ENCODE results near the gene AIFM3.

DNA sequence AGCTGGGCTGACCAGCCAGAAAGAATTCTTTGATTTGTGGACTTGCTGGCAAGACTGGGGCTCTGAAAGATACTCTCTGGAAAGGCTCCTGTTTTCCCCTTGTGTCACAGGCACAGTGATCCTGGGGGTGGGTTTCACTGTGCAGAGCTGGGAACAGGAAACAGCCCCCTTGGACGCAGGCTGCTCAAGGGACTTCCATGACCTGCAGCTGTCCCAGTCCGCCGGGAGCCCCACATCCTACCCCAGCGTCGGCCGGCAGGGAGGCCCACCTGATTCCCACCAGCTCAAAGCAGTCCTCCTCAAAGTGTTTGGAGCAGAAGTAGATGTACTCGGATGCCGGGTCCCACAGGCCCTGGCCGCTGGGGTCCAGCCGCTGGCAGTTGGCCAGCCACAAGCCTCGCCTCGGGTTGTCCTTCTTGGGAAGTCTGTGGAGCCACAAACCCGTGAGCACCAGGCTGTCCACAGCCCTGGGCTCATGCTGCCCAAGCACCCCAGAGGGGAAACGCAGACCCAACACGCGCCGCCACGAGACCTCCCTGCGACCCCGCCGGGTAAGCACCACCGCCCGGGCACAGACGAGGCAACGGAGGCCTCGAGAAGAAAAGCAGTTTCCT lies 34.0 kb downstream of the AIFM3 start:
- TF ChIP-seq, protein P1, sequence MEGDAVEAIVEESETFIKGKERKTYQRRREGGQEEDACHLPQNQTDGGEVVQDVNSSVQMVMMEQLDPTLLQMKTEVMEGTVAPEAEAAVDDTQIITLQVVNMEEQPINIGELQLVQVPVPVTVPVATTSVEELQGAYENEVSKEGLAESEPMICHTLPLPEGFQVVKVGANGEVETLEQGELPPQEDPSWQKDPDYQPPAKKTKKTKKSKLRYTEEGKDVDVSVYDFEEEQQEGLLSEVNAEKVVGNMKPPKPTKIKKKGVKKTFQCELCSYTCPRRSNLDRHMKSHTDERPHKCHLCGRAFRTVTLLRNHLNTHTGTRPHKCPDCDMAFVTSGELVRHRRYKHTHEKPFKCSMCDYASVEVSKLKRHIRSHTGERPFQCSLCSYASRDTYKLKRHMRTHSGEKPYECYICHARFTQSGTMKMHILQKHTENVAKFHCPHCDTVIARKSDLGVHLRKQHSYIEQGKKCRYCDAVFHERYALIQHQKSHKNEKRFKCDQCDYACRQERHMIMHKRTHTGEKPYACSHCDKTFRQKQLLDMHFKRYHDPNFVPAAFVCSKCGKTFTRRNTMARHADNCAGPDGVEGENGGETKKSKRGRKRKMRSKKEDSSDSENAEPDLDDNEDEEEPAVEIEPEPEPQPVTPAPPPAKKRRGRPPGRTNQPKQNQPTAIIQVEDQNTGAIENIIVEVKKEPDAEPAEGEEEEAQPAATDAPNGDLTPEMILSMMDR (IDR thresholded peaks at IDR 0.05): no peak
- no peak for TF ChIP-seq POLR2A (IDR thresholded peaks at IDR 0.05)
- no peak for TF ChIP-seq POLR2AphosphoS5 (IDR thresholded peaks at IDR 0.05)
